ENCODE results near the gene ZNF57.
"Not testable (repeated sequence)": the region's sequence is repeated elsewhere in the genome, so short reads cannot be mapped to it uniquely, and the experiment has no call there.

The ZNF57 gene

GRCh38 chr19:2952953-2953481, 52.3 kb downstream of the ZNF57 start:
- DNase-seq (ENCODE audit: low read depth in 3 of 3), result no peak

- DNase-seq (ENCODE audit: low read depth in 3 of 3), result no peak
These were observed 56.4 kb downstream of the ZNF57 start for GRCh38 chr19:2957160-2957559.

DNA sequence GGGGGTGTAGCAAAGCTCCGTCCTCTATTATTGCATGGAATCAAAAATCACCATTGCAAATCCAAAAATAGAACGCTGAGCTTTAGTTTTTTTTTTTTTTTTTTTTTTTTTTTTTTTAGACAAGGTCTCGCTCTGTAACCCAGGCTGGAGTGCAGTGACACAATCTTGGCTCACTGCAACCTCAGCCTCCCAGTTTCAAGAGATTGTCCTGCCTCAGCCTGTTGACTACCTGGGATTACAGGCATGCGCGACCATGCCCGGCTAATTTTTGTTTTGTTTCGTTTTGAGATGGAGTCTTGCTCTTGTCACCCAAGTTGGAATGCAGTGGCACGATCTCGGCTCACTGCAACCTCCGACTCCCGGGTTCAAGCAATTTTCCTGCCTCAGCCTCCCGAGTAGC, 59.4 kb downstream of the ZNF57 start:
- no peak for DNase-seq (ENCODE audit: low read depth in 3 of 3)

DNA sequence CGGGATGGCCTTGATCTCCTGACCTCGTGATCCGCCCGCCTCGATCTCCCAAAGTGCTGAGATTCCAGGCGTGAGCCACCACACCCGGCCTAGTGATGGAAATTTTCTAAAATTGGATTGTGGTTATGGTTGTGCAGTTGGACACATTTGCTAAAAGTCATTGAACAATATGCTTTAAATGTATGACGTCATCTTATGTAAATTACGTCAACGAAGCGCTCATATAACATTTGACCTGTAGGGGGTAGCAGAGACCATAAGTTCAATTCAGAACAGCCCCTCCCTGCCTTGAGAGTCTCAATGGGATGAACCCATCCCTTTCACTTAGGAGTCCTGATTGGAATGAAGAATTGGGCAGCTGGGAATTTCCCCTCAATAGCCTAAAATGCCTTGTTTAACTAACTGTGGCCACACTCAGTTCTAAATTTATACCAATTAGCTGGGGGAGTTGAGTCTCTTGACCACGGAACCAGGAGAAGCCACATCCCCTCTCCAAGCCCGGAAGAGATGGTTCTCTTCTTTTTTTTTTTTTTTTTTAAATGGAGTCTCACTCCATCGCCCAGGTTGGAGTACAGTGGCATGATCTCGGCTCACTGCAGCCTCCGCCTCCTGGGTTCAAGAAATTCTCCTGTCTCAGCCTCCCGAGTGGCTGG, 61.4 kb downstream of the ZNF57 start:
- peak in 1 of 3 donors; percentile 39 for DNase-seq (ENCODE audit: low read depth in 3 of 3)

DNA sequence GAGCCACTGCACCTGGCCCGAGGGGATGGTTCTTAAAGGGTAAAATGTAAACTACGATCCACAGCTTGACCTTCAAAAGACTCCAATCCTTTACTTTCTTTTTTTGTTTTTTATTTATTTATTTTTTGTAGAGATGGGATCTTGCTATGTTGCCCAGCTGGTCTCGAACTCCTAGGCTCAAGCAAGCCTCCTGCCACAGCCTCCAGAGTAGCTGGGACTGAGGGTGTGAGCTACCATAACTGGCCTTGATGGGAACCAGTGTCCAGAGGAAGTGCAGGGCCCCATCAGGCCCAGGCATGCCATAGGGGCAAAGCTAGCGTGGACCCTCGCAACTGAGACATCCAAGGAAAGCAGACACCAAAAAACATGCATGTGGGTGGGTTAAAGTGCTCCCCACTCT, 62.4 kb downstream of the ZNF57 start:
- DNase-seq (ENCODE audit: low read depth in 3 of 3), result no peak

GRCh38 chr19:2963631-2964030, 62.9 kb downstream of the ZNF57 start:
- not testable (repeated sequence) for DNase-seq (ENCODE audit: low read depth in 3 of 3)

GRCh38 chr19:2964874-2965273, 64.1 kb downstream of the ZNF57 start:
- DNase-seq (ENCODE audit: low read depth in 3 of 3), result no peak

GRCh38 chr19:2967972-2968371, 67.2 kb downstream of the ZNF57 start:
- DNase-seq (ENCODE audit: low read depth in 3 of 3), result no peak
